ENCODE data around the gene ATXN1.

The ATXN1 gene

DNA sequence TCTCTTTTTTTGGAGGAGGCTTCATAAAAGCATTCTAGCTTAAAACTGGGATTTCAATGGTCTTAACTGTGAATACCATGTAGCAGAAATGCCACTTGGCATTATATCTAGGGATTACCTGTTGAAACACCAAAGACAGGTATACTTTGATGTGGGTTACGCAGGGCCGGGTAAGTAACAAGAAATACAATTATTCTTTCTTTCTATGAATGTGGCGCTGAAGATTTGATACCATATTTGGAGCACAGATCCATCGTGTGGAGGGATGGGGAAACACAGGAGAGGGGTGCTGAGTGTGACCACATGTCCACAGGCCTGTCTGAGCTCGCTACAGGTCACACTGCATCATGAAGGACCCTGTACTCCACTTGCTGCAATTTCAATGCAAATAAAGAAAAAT, 265.1 kb downstream of the ATXN1 start:
- Histone ChIP-seq H3K4me3 (ENCODE audit: low read depth, low read length) (no peak overlapping the region), H3K27ac (ENCODE audit: extremely low read depth, low read depth, low read length) (no peak overlapping the region), H3K9me3 (ENCODE audit: control insufficient read depth, insufficient read depth, low read depth, low read length) (no peaks in the 10 kb centered on the region), H3K4me1 (ENCODE audit: control insufficient read depth, insufficient read depth, low read length) (peaks cover 8% of the 10 kb centered on the region; the same call in 1 of the 2 replicates), H3K36me3 (ENCODE audit: control insufficient read depth in 2 of 2, insufficient read depth in 1 of 2, low read length in 2 of 2) (no peaks in the 10 kb centered on the region)
- ChIA-PET POLR2A (no interaction called here), CTCF (interaction anchor here (0.5 to 8.0 kb wide), 2 partner anchors 16 to 266 kb away, joined by 4 to 52 read pairs; no protein-coding TSS in a partner anchor)
- TF ChIP-seq GFI1B (tag by site-specific recombination; IDR thresholded peaks at IDR 0.05) (no peak), ZNF292 (tag by site-specific recombination; IDR thresholded peaks at IDR 0.05; ENCODE audit: borderline replicate concordance, low read depth) (no peak), SP3 (tag by site-specific recombination; IDR thresholded peaks at IDR 0.05) (no peak), SCRT2 (tag by site-specific recombination; IDR thresholded peaks at IDR 0.05) (0 out of 2 replicates have a peak, but pooled peaks have one; percentile 37), ZEB2 (tag by site-specific recombination; IDR thresholded peaks at IDR 0.05) (no peak), REPIN1 (tag by site-specific recombination; IDR thresholded peaks at IDR 0.05; ENCODE audit: low read depth) (no peak)

- peaks cover 8% of the 10 kb centered on the region; the same call in 1 of the 2 replicates for H3K4me1 ChIP-seq (ENCODE audit: control insufficient read depth, insufficient read depth, low read length)
- ChIA-PET CTCF (interaction anchor here (0.5 to 8.0 kb wide), 3 partner anchors 17 to 155 kb away, joined by 3 to 52 read pairs (median 3); no protein-coding TSS in a partner anchor), POLR2A (no interaction called here)
- TF ChIP-seq PRDM1 (tag by site-specific recombination; IDR thresholded peaks at IDR 0.05), result peak; percentile 61; the same call in 1 of the 2 replicates
- TF ChIP-seq ZNF138 (tag by site-specific recombination; IDR thresholded peaks at IDR 0.05; ENCODE audit: borderline replicate concordance), result no peak
- no peaks in the 10 kb centered on the region for H3K36me3 ChIP-seq (ENCODE audit: control insufficient read depth in 2 of 2, insufficient read depth in 1 of 2, low read length in 2 of 2)
- H3K27ac ChIP-seq (ENCODE audit: extremely low read depth, low read depth, low read length), result no peak overlapping the region
- no peaks in the 10 kb centered on the region for H3K9me3 ChIP-seq (ENCODE audit: control insufficient read depth, insufficient read depth, low read depth, low read length)
- H3K4me3 ChIP-seq (ENCODE audit: low read depth, low read length), result no peak overlapping the region
Measured at GRCh38 chr6:16494793-16495192, 266.5 kb downstream of the ATXN1 start.

DNA sequence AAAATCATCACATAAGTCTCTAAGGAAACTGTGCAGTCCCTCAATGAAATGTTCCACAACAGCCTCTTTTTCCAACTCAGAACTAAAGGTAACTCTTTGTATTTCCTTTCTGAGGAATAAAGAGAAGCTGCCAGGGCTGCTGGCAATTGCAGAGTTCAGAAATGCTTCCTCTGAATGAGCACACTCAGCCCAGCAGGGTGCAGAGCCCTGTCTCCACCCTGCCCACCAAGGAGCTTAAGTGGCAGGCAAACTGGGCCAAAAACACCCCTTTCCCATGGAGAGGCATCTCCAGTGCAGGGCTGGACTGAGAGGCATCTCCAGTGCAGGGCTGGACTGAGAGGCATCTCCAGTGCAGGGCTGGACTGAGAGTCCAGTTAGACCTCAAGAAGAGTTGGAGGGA, 267.5 kb downstream of the ATXN1 start:
- no peak for TF ChIP-seq ZNF843 (tag by site-specific recombination; IDR thresholded peaks at IDR 0.05)
- peak; percentile 39; the same call in 1 of the 2 replicates for TF ChIP-seq ZIC2 (tag by site-specific recombination; IDR thresholded peaks at IDR 0.05)
- Histone ChIP-seq H3K4me1 (ENCODE audit: control insufficient read depth, insufficient read depth, low read length) (peaks cover 8% of the 10 kb centered on the region; the same call in 1 of the 2 replicates), H3K27ac (ENCODE audit: extremely low read depth, low read depth, low read length) (no peak overlapping the region), H3K36me3 (ENCODE audit: control insufficient read depth in 2 of 2, insufficient read depth in 1 of 2, low read length in 2 of 2) (no peaks in the 10 kb centered on the region), H3K9me3 (ENCODE audit: control insufficient read depth, insufficient read depth, low read depth, low read length) (no peaks in the 10 kb centered on the region), H3K4me3 (ENCODE audit: low read depth, low read length) (no peak overlapping the region)
- ChIA-PET POLR2A (no interaction called here), CTCF (interaction anchor here (0.7 to 8.0 kb wide), 2 partner anchors 18 to 277 kb away, joined by 4 to 52 read pairs; no protein-coding TSS in a partner anchor)

DNA sequence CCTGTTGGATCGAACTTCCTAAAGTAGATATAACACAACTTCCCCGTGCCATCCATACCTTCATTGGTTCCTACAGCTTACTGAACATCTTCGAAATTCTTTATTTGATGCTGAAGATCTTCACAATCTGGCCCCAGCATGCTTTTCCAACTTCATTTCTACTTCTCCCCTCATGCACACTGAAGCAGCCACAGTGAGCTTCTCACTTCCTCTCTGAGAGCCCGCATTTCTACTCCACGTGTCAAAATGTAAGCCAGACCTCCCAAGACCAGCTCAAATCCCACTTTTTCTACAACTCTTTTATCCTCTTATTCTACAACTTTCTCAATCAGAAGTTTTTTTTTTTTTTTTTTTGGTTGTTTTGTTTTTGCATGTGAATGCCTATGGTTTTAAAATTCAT, 268.1 kb downstream of the ATXN1 start:
- no peak overlapping the region for H3K27ac ChIP-seq (ENCODE audit: extremely low read depth, low read depth, low read length)
- no peak overlapping the region for H3K4me3 ChIP-seq (ENCODE audit: low read depth, low read length)
- TF ChIP-seq ZNF670 (tag by site-specific recombination; IDR thresholded peaks at IDR 0.05; ENCODE audit: low read depth), result no peak
- no peak for TF ChIP-seq ZNF274 (IDR thresholded peaks at IDR 0.05; ENCODE audit: low read length)
- no peak for TF ChIP-seq ZNF274 (tag by site-specific recombination; IDR thresholded peaks at IDR 0.05; ENCODE audit: borderline replicate concordance)
- no peak for TF ChIP-seq ZNF23 (tag by site-specific recombination; IDR thresholded peaks at IDR 0.05; ENCODE audit: borderline replicate concordance)
- no peak for TF ChIP-seq ZBTB20 (tag by site-specific recombination; IDR thresholded peaks at IDR 0.05)
- TF ChIP-seq, protein P1, sequence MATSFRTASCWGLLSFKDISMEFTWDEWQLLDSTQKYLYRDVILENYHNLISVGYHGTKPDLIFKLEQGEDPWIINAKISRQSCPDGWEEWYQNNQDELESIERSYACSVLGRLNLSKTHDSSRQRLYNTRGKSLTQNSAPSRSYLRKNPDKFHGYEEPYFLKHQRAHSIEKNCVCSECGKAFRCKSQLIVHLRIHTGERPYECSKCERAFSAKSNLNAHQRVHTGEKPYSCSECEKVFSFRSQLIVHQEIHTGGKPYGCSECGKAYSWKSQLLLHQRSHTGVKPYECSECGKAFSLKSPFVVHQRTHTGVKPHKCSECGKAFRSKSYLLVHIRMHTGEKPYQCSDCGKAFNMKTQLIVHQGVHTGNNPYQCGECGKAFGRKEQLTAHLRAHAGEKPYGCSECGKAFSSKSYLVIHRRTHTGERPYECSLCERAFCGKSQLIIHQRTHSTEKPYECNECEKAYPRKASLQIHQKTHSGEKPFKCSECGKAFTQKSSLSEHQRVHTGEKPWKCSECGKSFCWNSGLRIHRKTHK (tag by site-specific recombination; IDR thresholded peaks at IDR 0.05), result no peak
- TF ChIP-seq ZBTB1 (tag by site-specific recombination; IDR thresholded peaks at IDR 0.05), result no peak
- no peaks in the 10 kb centered on the region for H3K9me3 ChIP-seq (ENCODE audit: control insufficient read depth, insufficient read depth, low read depth, low read length)
- peaks cover 8% of the 10 kb centered on the region; the same call in 1 of the 2 replicates for H3K4me1 ChIP-seq (ENCODE audit: control insufficient read depth, insufficient read depth, low read length)
- CTCF ChIA-PET, result interaction anchor here (0.7 to 8.0 kb wide), 3 partner anchors 15 to 230 kb away, joined by 3 to 52 read pairs (median 5); no protein-coding TSS in a partner anchor
- POLR2A ChIA-PET, result no interaction called here
- no peaks in the 10 kb centered on the region for H3K36me3 ChIP-seq (ENCODE audit: control insufficient read depth in 2 of 2, insufficient read depth in 1 of 2, low read length in 2 of 2)
